ENCODE results near the gene LRG1. TPM values are rescaled to one million over a fixed set of nuclear protein-coding genes. Genes with fewer than 3 reads are reported as not detected.

LRG1 gene
- total RNA-seq, 1 experiment from 2014 or later = 0.81 TPM

DNA sequence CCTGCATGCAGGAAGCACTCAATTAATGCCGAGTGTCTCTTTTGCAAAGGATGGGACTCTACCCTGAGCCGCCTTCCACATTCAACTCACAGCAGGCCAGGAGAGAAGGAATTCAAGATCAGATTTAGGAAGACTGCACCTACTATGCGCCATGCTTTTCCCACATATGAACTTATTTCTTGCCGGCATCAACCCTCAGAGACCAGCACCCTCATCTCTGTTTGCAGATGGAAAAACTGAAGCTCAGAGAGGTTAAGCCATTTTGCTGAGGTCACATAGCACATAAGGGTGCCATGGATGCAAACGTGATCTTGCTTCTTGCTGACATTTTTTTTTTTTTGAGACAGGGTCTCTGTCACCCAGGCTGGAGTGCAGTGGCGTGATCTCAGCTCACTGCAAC lies 33.8 kb upstream of the LRG1 start:
- Mint-ChIP-seq H3K27me3 (ENCODE audit: low read depth) (no peaks in the 10 kb centered on the region; the same call in 1 of the 2 replicates), H3K9me3 (no peaks in the 10 kb centered on the region), H3K4me1 (peaks cover 21% of the 10 kb centered on the region), H3K36me3 (no peaks in the 10 kb centered on the region), H3K4me3 (no peak overlapping the region), H3K27ac (no peak overlapping the region)
- TF ChIP-seq FOXP1 (CRISPR knock-in tag; IDR thresholded peaks at IDR 0.05; ENCODE audit: borderline replicate concordance) (no peak), STAT6 (CRISPR knock-in tag; conservative IDR thresholded peaks at IDR 0.05; ENCODE audit: low read depth) (no peak), MLX (CRISPR knock-in tag; IDR thresholded peaks at IDR 0.05) (no peak), GRHL2 (CRISPR knock-in tag; IDR thresholded peaks at IDR 0.05; ENCODE audit: insufficient replicate concordance, severe bottlenecking) (no peak), IRF2 (CRISPR knock-in tag; IDR thresholded peaks at IDR 0.05; ENCODE audit: borderline replicate concordance, low read depth) (no peak), ZMAT4 (CRISPR knock-in tag; IDR thresholded peaks at IDR 0.05) (no peak)
- TF ChIP-seq, protein P1, sequence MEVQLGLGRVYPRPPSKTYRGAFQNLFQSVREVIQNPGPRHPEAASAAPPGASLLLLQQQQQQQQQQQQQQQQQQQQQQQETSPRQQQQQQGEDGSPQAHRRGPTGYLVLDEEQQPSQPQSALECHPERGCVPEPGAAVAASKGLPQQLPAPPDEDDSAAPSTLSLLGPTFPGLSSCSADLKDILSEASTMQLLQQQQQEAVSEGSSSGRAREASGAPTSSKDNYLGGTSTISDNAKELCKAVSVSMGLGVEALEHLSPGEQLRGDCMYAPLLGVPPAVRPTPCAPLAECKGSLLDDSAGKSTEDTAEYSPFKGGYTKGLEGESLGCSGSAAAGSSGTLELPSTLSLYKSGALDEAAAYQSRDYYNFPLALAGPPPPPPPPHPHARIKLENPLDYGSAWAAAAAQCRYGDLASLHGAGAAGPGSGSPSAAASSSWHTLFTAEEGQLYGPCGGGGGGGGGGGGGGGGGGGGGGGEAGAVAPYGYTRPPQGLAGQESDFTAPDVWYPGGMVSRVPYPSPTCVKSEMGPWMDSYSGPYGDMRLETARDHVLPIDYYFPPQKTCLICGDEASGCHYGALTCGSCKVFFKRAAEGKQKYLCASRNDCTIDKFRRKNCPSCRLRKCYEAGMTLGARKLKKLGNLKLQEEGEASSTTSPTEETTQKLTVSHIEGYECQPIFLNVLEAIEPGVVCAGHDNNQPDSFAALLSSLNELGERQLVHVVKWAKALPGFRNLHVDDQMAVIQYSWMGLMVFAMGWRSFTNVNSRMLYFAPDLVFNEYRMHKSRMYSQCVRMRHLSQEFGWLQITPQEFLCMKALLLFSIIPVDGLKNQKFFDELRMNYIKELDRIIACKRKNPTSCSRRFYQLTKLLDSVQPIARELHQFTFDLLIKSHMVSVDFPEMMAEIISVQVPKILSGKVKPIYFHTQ (CRISPR knock-in tag; IDR thresholded peaks at IDR 0.05) = no peak
- ChIA-PET POLR2A (no interaction called here), CTCF (interaction anchor here (1.2 to 14.6 kb wide), 6 partner anchors 12 to 63 kb away, joined by 3 to 217 read pairs (median 12); no protein-coding TSS in a partner anchor)
- DNase-seq (ENCODE audit: low spot score) = no peak
- ATAC-seq = no peak

GRCh38 chr19:4571305-4571917 lies 31.6 kb upstream of the LRG1 start:
- H3K9me3 Mint-ChIP-seq = no peaks in the 10 kb centered on the region
- DNase-seq (ENCODE audit: low spot score) (no peak), ATAC-seq (no peak)
- no peak for TF ChIP-seq ZNF317 (CRISPR knock-in tag; IDR thresholded peaks at IDR 0.05; ENCODE audit: borderline replicate concordance, low read depth)
- TF ChIP-seq ZNF671 (CRISPR knock-in tag; IDR thresholded peaks at IDR 0.05) = no peak
- TF ChIP-seq RELA (CRISPR knock-in tag; IDR thresholded peaks at IDR 0.05; ENCODE audit: borderline replicate concordance) = no peak
- TF ChIP-seq OVOL2 (CRISPR knock-in tag; IDR thresholded peaks at IDR 0.05; ENCODE audit: borderline replicate concordance) = no peak
- TF ChIP-seq CBFB (CRISPR knock-in tag; IDR thresholded peaks at IDR 0.05; ENCODE audit: low read depth) = no peak
- no peak for TF ChIP-seq ZNF396 (CRISPR knock-in tag; IDR thresholded peaks at IDR 0.05; ENCODE audit: borderline replicate concordance)
- no peak for TF ChIP-seq MYBL2 (CRISPR knock-in tag; IDR thresholded peaks at IDR 0.05)
- TF ChIP-seq JAZF1 (CRISPR knock-in tag; IDR thresholded peaks at IDR 0.05) = no peak
- no peak for TF ChIP-seq IRF1 (CRISPR knock-in tag; IDR thresholded peaks at IDR 0.05)
- TF ChIP-seq TCF7 (CRISPR knock-in tag; IDR thresholded peaks at IDR 0.05; ENCODE audit: low read depth) = no peak
- TF ChIP-seq KAT7 (CRISPR knock-in tag; IDR thresholded peaks at IDR 0.05; ENCODE audit: borderline replicate concordance) = no peak
- TF ChIP-seq, protein P2, sequence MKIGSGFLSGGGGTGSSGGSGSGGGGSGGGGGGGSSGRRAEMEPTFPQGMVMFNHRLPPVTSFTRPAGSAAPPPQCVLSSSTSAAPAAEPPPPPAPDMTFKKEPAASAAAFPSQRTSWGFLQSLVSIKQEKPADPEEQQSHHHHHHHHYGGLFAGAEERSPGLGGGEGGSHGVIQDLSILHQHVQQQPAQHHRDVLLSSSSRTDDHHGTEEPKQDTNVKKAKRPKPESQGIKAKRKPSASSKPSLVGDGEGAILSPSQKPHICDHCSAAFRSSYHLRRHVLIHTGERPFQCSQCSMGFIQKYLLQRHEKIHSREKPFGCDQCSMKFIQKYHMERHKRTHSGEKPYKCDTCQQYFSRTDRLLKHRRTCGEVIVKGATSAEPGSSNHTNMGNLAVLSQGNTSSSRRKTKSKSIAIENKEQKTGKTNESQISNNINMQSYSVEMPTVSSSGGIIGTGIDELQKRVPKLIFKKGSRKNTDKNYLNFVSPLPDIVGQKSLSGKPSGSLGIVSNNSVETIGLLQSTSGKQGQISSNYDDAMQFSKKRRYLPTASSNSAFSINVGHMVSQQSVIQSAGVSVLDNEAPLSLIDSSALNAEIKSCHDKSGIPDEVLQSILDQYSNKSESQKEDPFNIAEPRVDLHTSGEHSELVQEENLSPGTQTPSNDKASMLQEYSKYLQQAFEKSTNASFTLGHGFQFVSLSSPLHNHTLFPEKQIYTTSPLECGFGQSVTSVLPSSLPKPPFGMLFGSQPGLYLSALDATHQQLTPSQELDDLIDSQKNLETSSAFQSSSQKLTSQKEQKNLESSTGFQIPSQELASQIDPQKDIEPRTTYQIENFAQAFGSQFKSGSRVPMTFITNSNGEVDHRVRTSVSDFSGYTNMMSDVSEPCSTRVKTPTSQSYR (CRISPR knock-in tag; IDR thresholded peaks at IDR 0.05) = no peak
- no peak for TF ChIP-seq STAT6 (CRISPR knock-in tag; conservative IDR thresholded peaks at IDR 0.05; ENCODE audit: low read depth)
- ChIA-PET POLR2A (no interaction called here), CTCF (interaction anchor here (0.5 to 14.6 kb wide), 8 partner anchors 9 to 66 kb away, joined by 3 to 217 read pairs (median 6); no protein-coding TSS in a partner anchor)
- H3K27ac Mint-ChIP-seq = no peak overlapping the region
- H3K36me3 Mint-ChIP-seq = no peaks in the 10 kb centered on the region
- H3K27me3 Mint-ChIP-seq (ENCODE audit: low read depth) = no peaks in the 10 kb centered on the region
- peaks cover 20% of the 10 kb centered on the region for H3K4me1 Mint-ChIP-seq
- no peak overlapping the region for H3K4me3 Mint-ChIP-seq

Measured in WTC11 (cell line).